Activated T-helper 1 cell treated with anti-CD3 and anti-CD28 coated beads, Interleukin-12 subunit alpha, Interleukin-12 subunit beta, Interleukin-2, Interleukin-4 antibody, amounts not matched to agents 30 ng/mL and 10 ng/mL and 1 ng/mL, durations not matched to agents 14 hours and 24 hours and 36 hours (primary cell): ENCODE results near the gene TBC1D9. TPM values are rescaled to one million over a fixed set of nuclear protein-coding genes. Genes with fewer than 3 reads are reported as not detected.

ENCODE experiments used
- DNase-seq: peaks from one replicate; pipeline ENCODE4 v3.0.0; 2021; ENCODE audit warnings: low spot score
- H3K27ac Mint-ChIP-seq: one replicate; pipeline ENCODE4 v1.8.0; 2021; ENCODE audit warnings: mild to moderate bottlenecking, mixed read lengths
- H3K27me3 Mint-ChIP-seq: one replicate; pipeline ENCODE4 v1.8.0; 2022; ENCODE audit warnings: mild to moderate bottlenecking, moderate library complexity, mixed read lengths; ENCODE audit not compliant: insufficient read depth
- H3K36me3 Mint-ChIP-seq: one replicate; pipeline ENCODE4 v1.8.0; 2021; ENCODE audit warnings: low read depth, mixed read lengths
- H3K4me1 Mint-ChIP-seq: one replicate; pipeline ENCODE4 v1.8.0; 2021; ENCODE audit warnings: low read depth, mixed read lengths
- H3K4me3 Mint-ChIP-seq: one replicate; pipeline ENCODE4 v1.8.0; 2021; ENCODE audit warnings: mild to moderate bottlenecking, moderate library complexity, mixed read lengths
- H3K9me3 Mint-ChIP-seq: one replicate; pipeline ENCODE4 v1.8.0; 2021; ENCODE audit warnings: mixed read lengths
- intact Hi-C: fragments of 100-400 bp; cut with micrococcal nuclease; formaldehyde crosslinking; loops from one replicate; pipeline ENCODE4 v1.15.1; 2024
- total RNA-seq: library from RNA; stranded (reverse); gene quantifications from 2 replicates; pipeline ENCODE4 v1.2.3, GENCODE V29; 2022

Gene TBC1D9
- total RNA-seq, 1 donor from 2014 or later, result not detected

- no peak for DNase-seq
- H3K27ac Mint-ChIP-seq, result no peak overlapping the region
- H3K9me3 Mint-ChIP-seq, result no peaks in the 10 kb centered on the region
- intact Hi-C loops, result no loop called here
- H3K4me1 Mint-ChIP-seq, result no peaks in the 10 kb centered on the region
- H3K36me3 Mint-ChIP-seq, result no peaks in the 10 kb centered on the region
- H3K4me3 Mint-ChIP-seq, result no peak overlapping the region
- H3K27me3 Mint-ChIP-seq, result peaks cover 6% of the 10 kb centered on the region
These were observed 66.1 kb downstream of the TBC1D9 start for GRCh38 chr4:140690093-140690492.

- no peaks in the 10 kb centered on the region for H3K36me3 Mint-ChIP-seq
- intact Hi-C loops, result no loop called here
- DNase-seq, result no peak
- H3K4me1 Mint-ChIP-seq, result no peaks in the 10 kb centered on the region
- H3K27ac Mint-ChIP-seq, result no peak overlapping the region
- H3K4me3 Mint-ChIP-seq, result no peak overlapping the region
- H3K27me3 Mint-ChIP-seq, result peaks cover 6% of the 10 kb centered on the region
- H3K9me3 Mint-ChIP-seq, result no peaks in the 10 kb centered on the region
These were observed 66.6 kb downstream of the TBC1D9 start for GRCh38 chr4:140689623-140690022.

- no peak overlapping the region for H3K4me3 Mint-ChIP-seq
- H3K27ac Mint-ChIP-seq, result no peak overlapping the region
- no peaks in the 10 kb centered on the region for H3K4me1 Mint-ChIP-seq
- H3K27me3 Mint-ChIP-seq, result peaks cover 6% of the 10 kb centered on the region
- intact Hi-C loops, result no loop called here
- no peaks in the 10 kb centered on the region for H3K9me3 Mint-ChIP-seq
- H3K36me3 Mint-ChIP-seq, result no peaks in the 10 kb centered on the region
- DNase-seq, result no peak
These were observed 67.2 kb downstream of the TBC1D9 start for GRCh38 chr4:140688711-140689598.

- Mint-ChIP-seq H3K27ac (no peak overlapping the region), H3K9me3 (no peaks in the 10 kb centered on the region), H3K36me3 (no peaks in the 10 kb centered on the region), H3K27me3 (peaks cover 4% of the 10 kb centered on the region), H3K4me3 (no peak overlapping the region), H3K4me1 (no peaks in the 10 kb centered on the region)
- intact Hi-C loops, result no loop called here
- no peak for DNase-seq
These were observed 69.4 kb downstream of the TBC1D9 start for GRCh38 chr4:140686796-140687195.

- Mint-ChIP-seq H3K27ac (no peak overlapping the region), H3K9me3 (no peaks in the 10 kb centered on the region), H3K4me1 (no peaks in the 10 kb centered on the region), H3K36me3 (no peaks in the 10 kb centered on the region), H3K27me3 (peaks cover 4% of the 10 kb centered on the region), H3K4me3 (no peak overlapping the region)
- no peak for DNase-seq
- intact Hi-C loops, result no loop called here
These were observed 71.9 kb downstream of the TBC1D9 start for GRCh38 chr4:140684314-140684713.

GRCh38 chr4:140681201-140681600, 75.0 kb downstream of the TBC1D9 start:
- H3K9me3 Mint-ChIP-seq, result no peaks in the 10 kb centered on the region
- intact Hi-C loops, result no loop called here
- H3K27ac Mint-ChIP-seq, result no peak overlapping the region
- H3K4me1 Mint-ChIP-seq, result no peaks in the 10 kb centered on the region
- no peak for DNase-seq
- H3K27me3 Mint-ChIP-seq, result peaks cover 4% of the 10 kb centered on the region
- no peaks in the 10 kb centered on the region for H3K36me3 Mint-ChIP-seq
- no peak overlapping the region for H3K4me3 Mint-ChIP-seq

GRCh38 chr4:140680686-140681085, 75.5 kb downstream of the TBC1D9 start:
- peaks cover 4% of the 10 kb centered on the region for H3K27me3 Mint-ChIP-seq
- no peaks in the 10 kb centered on the region for H3K9me3 Mint-ChIP-seq
- no peaks in the 10 kb centered on the region for H3K36me3 Mint-ChIP-seq
- DNase-seq, result no peak
- intact Hi-C loops, result no loop called here
- no peak overlapping the region for H3K27ac Mint-ChIP-seq
- no peak overlapping the region for H3K4me3 Mint-ChIP-seq
- H3K4me1 Mint-ChIP-seq, result no peaks in the 10 kb centered on the region

GRCh38 chr4:140679576-140679975, 76.6 kb downstream of the TBC1D9 start:
- Mint-ChIP-seq H3K4me3 (no peak overlapping the region), H3K4me1 (no peaks in the 10 kb centered on the region), H3K27me3 (peaks cover 4% of the 10 kb centered on the region), H3K36me3 (no peaks in the 10 kb centered on the region), H3K27ac (no peak overlapping the region), H3K9me3 (no peaks in the 10 kb centered on the region)
- no peak for DNase-seq
- intact Hi-C loops, result no loop called here

- no peak for DNase-seq
- Mint-ChIP-seq H3K4me3 (no peak overlapping the region), H3K9me3 (no peaks in the 10 kb centered on the region), H3K36me3 (no peaks in the 10 kb centered on the region), H3K27ac (no peak overlapping the region), H3K27me3 (peaks cover 5% of the 10 kb centered on the region), H3K4me1 (no peaks in the 10 kb centered on the region)
- intact Hi-C loops, result no loop called here
These were observed 80.5 kb downstream of the TBC1D9 start for GRCh38 chr4:140675599-140676231.

GRCh38 chr4:140673729-140674128, 82.5 kb downstream of the TBC1D9 start:
- no peak overlapping the region for H3K4me3 Mint-ChIP-seq
- no peaks in the 10 kb centered on the region for H3K4me1 Mint-ChIP-seq
- DNase-seq, result no peak
- intact Hi-C loops, result no loop called here
- no peak overlapping the region for H3K27ac Mint-ChIP-seq
- H3K9me3 Mint-ChIP-seq, result no peaks in the 10 kb centered on the region
- H3K36me3 Mint-ChIP-seq, result no peaks in the 10 kb centered on the region
- H3K27me3 Mint-ChIP-seq, result peaks cover 5% of the 10 kb centered on the region

- intact Hi-C loops, result no loop called here
- no peak overlapping the region for H3K4me3 Mint-ChIP-seq
- no peaks in the 10 kb centered on the region for H3K36me3 Mint-ChIP-seq
- H3K27me3 Mint-ChIP-seq, result peaks cover 5% of the 10 kb centered on the region
- no peaks in the 10 kb centered on the region for H3K9me3 Mint-ChIP-seq
- H3K4me1 Mint-ChIP-seq, result peaks cover 2% of the 10 kb centered on the region
- DNase-seq, result no peak
- no peak overlapping the region for H3K27ac Mint-ChIP-seq
These were observed 83.8 kb downstream of the TBC1D9 start for GRCh38 chr4:140672416-140672815.

- H3K4me1 Mint-ChIP-seq, result peaks cover 9% of the 10 kb centered on the region
- intact Hi-C loops, result no loop called here
- H3K4me3 Mint-ChIP-seq, result no peak overlapping the region
These were observed 88.1 kb downstream of the TBC1D9 start for GRCh38 chr4:140668111-140668510.

GRCh38 chr4:140666889-140667614, 89.1 kb downstream of the TBC1D9 start:
- Mint-ChIP-seq H3K4me1 (peaks cover 9% of the 10 kb centered on the region), H3K36me3 (no peaks in the 10 kb centered on the region), H3K9me3 (no peaks in the 10 kb centered on the region), H3K27ac (no peak overlapping the region), H3K27me3 (peaks cover 2% of the 10 kb centered on the region), H3K4me3 (no peak overlapping the region)
- DNase-seq, result no peak
- intact Hi-C loops, result no loop called here

More at GRCh38 chr4:140668111-140668510, 88.1 kb downstream of the TBC1D9 start:
- no peak for DNase-seq
- H3K9me3 Mint-ChIP-seq, result no peaks in the 10 kb centered on the region
- no peaks in the 10 kb centered on the region for H3K36me3 Mint-ChIP-seq
- H3K27me3 Mint-ChIP-seq, result peaks cover 2% of the 10 kb centered on the region
- no peak overlapping the region for H3K27ac Mint-ChIP-seq
